ENCODE measurements around the gene OXNAD1.
"Not testable (repeated sequence)": the region's sequence is repeated elsewhere in the genome, so short reads cannot be mapped to it uniquely, and the experiment has no call there.

OXNAD1 gene

DNA sequence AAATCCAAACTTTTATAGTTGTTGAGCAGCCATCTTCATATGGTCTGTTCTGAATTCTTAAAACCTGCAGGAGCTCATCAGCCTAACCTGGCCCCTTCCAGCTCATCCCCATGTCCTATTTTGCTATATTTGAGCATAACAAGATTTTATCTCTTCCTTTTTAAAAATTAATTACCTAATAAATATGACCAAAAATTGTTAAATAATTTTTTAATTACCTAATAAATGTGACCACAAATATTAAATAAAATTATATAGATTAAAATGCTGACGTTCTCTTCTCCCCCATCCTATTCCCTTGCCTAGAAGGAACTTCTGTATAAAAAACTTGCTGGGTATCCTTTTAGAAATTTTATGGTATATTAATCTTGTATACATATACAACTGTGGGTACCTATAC, 43.7 kb downstream of the OXNAD1 start:
- no peak for DNase-seq (ENCODE audit: low read depth)
- TF ChIP-seq, protein P1, sequence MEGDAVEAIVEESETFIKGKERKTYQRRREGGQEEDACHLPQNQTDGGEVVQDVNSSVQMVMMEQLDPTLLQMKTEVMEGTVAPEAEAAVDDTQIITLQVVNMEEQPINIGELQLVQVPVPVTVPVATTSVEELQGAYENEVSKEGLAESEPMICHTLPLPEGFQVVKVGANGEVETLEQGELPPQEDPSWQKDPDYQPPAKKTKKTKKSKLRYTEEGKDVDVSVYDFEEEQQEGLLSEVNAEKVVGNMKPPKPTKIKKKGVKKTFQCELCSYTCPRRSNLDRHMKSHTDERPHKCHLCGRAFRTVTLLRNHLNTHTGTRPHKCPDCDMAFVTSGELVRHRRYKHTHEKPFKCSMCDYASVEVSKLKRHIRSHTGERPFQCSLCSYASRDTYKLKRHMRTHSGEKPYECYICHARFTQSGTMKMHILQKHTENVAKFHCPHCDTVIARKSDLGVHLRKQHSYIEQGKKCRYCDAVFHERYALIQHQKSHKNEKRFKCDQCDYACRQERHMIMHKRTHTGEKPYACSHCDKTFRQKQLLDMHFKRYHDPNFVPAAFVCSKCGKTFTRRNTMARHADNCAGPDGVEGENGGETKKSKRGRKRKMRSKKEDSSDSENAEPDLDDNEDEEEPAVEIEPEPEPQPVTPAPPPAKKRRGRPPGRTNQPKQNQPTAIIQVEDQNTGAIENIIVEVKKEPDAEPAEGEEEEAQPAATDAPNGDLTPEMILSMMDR (conservative IDR thresholded peaks at IDR 0.05; ENCODE audit: low read length): no peak
- H3K4me3 ChIP-seq (ENCODE audit: low read length): no peak overlapping the region

DNA sequence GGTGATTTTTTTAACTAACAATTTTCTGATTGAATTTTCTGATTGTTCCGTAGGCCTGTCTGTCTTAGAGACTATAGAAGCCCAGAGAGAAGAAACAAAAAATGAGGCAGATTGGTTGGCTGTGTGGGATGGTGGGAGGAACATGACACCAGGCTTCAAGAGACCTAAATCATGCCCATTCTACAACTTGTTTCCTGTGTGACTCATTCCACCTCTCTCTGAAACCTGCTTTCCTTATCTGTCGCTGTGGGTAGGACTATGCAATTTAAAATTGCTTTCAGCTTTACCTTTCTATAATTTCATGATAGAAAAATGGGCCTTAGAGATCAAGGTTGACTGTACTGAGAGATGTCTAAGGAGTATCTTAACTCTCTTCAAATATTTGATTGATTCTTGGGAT, 44.5 kb downstream of the OXNAD1 start:
- no peak overlapping the region for H3K4me3 ChIP-seq (ENCODE audit: low read length)
- TF ChIP-seq, protein P1 (conservative IDR thresholded peaks at IDR 0.05; ENCODE audit: low read length): no peak
- DNase-seq (ENCODE audit: low read depth): no peak

DNA sequence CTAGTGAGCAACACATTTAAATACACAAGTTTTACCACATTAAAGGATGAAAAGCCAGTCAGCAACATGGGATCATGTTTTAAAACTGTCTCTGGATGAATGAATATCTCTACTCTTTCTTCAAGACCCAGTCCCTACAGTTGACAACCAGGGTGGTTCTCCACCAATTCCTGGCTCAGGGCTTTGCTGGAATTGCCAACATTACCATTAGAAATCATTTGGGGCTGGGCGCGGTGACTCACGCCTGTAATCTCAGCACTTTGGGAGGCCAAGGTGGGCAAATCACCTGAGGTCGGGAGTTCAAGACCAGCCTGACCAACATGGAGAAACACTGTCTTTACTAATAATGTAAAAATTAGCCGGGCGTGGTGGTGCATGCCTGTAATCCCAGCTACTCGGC, 45.5 kb downstream of the OXNAD1 start:
- DNase-seq (ENCODE audit: low read depth); H3K4me3 ChIP-seq (ENCODE audit: low read length): not testable (repeated sequence)

DNA sequence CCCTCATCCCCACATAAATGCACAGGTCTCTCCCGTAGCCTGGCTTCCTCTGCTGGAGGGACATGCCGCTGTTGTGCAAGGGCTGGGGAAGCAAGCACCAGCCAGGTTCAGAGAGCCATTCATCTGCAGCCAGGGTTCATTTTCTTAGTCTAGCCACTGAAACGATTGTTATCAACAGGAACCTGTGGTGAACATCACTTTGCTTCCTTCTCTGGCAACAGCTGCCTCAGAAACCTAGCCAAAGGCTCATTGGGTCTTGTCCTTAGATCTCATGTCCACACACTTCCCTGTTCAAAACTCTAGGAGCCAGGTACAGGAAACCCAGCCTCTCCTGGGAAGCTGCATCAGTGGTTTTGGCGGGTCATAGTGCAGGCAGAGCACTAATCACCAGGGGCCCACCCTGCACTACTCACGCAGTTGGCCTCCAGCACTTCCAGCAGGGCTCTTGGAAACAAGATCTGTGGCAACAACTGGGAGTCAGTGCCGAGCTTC, 47.0 kb downstream of the OXNAD1 start:
- TF ChIP-seq, protein P1 (conservative IDR thresholded peaks at IDR 0.05; ENCODE audit: low read length): no peak
- H3K4me3 ChIP-seq (ENCODE audit: low read length): no peak overlapping the region
- peak; percentile 55 for DNase-seq (ENCODE audit: low read depth)

DNA sequence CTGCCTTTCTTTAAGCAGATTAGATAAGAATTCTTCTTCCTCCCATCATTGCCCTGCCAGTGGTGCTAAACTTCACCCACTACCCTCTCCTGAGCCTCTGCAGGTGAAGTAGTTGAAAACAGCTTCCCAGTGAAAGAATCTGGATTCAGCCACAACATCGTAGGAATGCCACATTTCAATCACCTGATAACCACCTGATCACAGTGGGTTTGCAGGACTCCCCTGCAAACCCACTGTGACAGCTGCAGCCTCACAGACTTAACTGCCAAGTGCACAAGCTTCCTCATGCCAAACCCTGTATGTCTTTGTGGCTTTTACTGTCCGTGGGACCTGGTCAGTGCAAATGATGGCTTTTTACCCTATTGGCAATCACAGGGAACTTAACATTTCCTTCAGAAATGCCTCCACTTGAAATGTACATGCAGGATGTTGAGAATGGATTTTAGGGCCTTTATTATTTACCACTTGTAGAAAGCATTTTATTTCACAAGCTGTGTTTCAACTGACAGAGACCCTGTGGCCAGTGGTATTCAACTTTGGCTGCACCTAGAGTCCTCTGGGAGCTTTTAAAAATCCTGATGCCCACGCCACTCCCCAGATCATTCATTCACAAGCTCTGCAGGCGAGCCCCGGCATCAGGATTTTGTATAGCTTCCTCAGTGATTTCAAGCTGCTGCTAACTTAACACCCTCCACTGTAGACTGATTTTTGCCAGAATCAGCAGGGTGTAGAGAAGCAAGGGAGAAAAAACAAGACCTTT, 49.1 kb downstream of the OXNAD1 start:
- no peak for DNase-seq (ENCODE audit: low read depth)
- TF ChIP-seq, protein P1 (conservative IDR thresholded peaks at IDR 0.05; ENCODE audit: low read length): no peak
- no peak overlapping the region for H3K4me3 ChIP-seq (ENCODE audit: low read length)

DNA sequence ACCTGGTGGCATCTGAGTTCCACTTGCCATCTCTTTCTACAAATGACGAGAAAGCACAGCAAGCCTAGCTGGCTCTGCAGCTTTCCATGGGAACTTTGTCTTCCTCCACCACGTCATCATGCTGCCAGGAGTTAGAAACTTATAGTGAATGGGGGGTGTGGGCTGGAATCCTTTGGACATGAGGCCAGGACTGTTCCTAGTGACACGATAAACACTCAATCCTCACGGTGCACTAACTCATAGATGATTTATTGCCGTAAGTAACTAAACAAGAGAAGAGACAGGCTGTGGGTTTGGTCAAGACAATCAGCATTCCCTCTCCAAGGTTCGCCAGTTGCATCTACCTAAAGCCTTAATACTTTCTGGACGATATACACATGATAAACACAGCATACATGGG, 50.6 kb downstream of the OXNAD1 start:
- no peak overlapping the region for H3K4me3 ChIP-seq (ENCODE audit: low read length)
- no peak for DNase-seq (ENCODE audit: low read depth)
- TF ChIP-seq, protein P1 (conservative IDR thresholded peaks at IDR 0.05; ENCODE audit: low read length): no peak

DNA sequence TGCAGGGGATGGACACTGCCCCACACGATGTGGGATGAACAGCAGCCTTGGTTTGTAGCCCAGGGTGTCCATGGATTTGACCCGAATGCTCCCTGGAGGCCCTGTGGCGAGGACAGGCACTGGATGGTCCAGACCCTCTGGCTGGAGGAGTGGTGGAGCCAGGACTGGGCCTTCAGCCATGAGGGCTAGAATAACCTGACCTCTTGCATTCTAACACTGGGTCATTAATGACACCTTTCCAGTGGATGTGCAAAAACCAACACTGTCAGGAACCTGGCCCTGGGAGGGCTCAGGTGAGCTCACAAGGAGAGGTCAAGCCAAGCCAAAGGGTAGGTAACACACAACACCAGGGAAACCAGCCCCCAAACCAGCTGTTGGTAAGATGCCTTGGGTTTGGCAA, 51.4 kb downstream of the OXNAD1 start:
- H3K4me3 ChIP-seq (ENCODE audit: low read length): no peak overlapping the region
- DNase-seq (ENCODE audit: low read depth): no peak
- TF ChIP-seq, protein P1 (conservative IDR thresholded peaks at IDR 0.05; ENCODE audit: low read length): no peak

Data from AG10803 (cell line).